Measurements from ENCODE around the gene ARG2. TPM values are rescaled to one million over a fixed set of nuclear protein-coding genes. Genes with fewer than 3 reads are reported as not detected.

Gene ARG2
- total RNA-seq, 2 experiments from 2014 or later: 1.6 to 2.3 TPM

GRCh38 chr14:67641480-67641879 lies 21.8 kb downstream of the ARG2 start:
- peaks cover 14% of the 10 kb centered on the region for H3K36me3 Mint-ChIP-seq (ENCODE audit: low read depth)
- no peak overlapping the region for H3K27ac Mint-ChIP-seq
- DNase-seq (no peak), ATAC-seq (no peak)
- CTCF ChIA-PET: interaction anchor here (1.0 to 4.5 kb wide), 4 partner anchors 11 to 62 kb away, joined by 3 to 18 read pairs (median 10); no protein-coding TSS in a partner anchor
- H3K27me3 Mint-ChIP-seq (ENCODE audit: low read depth): no peaks in the 10 kb centered on the region
- POLR2A ChIA-PET: no interaction called here
- H3K9me3 Mint-ChIP-seq (ENCODE audit: insufficient read depth): no peaks in the 10 kb centered on the region
- no peak overlapping the region for H3K4me3 Mint-ChIP-seq
- peaks cover 8% of the 10 kb centered on the region for H3K4me1 Mint-ChIP-seq (ENCODE audit: low read depth)

DNA sequence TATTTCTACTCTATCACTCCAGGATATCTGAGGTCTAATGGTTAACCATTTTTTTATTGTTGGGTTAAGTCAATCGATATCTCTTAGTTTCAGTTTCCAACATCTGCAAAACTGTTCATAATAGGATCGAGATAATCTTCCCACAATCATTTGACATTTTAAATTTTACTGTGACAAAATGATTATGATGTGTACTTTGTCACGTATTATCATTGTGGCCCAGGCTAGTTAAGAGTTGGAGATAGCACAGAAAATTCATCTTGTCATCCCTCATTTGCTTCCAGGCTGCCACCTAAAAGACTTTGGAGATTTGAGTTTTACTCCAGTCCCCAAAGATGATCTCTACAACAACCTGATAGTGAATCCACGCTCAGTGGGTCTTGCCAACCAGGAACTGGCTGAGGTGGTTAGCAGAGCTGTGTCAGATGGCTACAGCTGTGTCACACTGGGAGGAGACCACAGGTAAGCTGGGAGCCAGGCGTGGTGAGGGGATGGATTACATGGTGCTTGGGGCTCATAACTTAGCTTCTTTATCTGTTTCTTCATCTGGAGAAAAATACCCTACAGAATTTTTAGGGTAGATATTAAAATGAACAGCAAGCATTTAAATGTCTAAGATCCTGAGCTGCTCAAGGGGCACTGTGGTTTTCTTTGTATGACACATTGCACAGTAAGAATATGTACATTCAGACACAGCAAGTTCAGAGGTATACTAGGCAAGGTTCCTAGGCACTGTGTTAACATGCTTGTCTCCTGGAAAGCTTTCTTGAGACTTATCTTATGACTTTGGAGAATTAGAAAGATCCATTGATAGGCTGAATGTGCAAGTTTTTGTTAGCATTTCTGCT lies 22.4 kb downstream of the ARG2 start:
- ChIA-PET POLR2A (no interaction called here), CTCF (interaction anchor here (0.7 to 4.5 kb wide), 5 partner anchors 10 to 62 kb away, joined by 3 to 18 read pairs (median 5); partner anchors contain the start of gene PIGH)
- DNase-seq (no peak), ATAC-seq (peak; percentile 64)
- Mint-ChIP-seq H3K9me3 (ENCODE audit: insufficient read depth) (no peaks in the 10 kb centered on the region), H3K4me3 (no peak overlapping the region), H3K27me3 (ENCODE audit: low read depth) (no peaks in the 10 kb centered on the region), H3K27ac (no peak overlapping the region), H3K36me3 (ENCODE audit: low read depth) (peaks cover 18% of the 10 kb centered on the region), H3K4me1 (ENCODE audit: low read depth) (peaks cover 8% of the 10 kb centered on the region)

GRCh38 chr14:67643713-67644112 lies 24.0 kb downstream of the ARG2 start:
- Mint-ChIP-seq H3K36me3 (ENCODE audit: low read depth) (peaks cover 18% of the 10 kb centered on the region), H3K27me3 (ENCODE audit: low read depth) (no peaks in the 10 kb centered on the region), H3K9me3 (ENCODE audit: insufficient read depth) (no peaks in the 10 kb centered on the region), H3K27ac (no peak overlapping the region), H3K4me1 (ENCODE audit: low read depth) (peaks cover 8% of the 10 kb centered on the region), H3K4me3 (no peak overlapping the region)
- POLR2A ChIA-PET: no interaction called here
- no peak for DNase-seq
- ATAC-seq: no peak
- CTCF ChIA-PET: interaction anchor here (1.3 to 4.5 kb wide), 5 partner anchors 22 to 60 kb away, joined by 3 to 18 read pairs (median 5); no protein-coding TSS in a partner anchor

- Mint-ChIP-seq H3K27me3 (ENCODE audit: low read depth) (no peaks in the 10 kb centered on the region), H3K36me3 (ENCODE audit: low read depth) (peaks cover 18% of the 10 kb centered on the region), H3K4me1 (ENCODE audit: low read depth) (peaks cover 8% of the 10 kb centered on the region), H3K27ac (no peak overlapping the region), H3K9me3 (ENCODE audit: insufficient read depth) (no peaks in the 10 kb centered on the region), H3K4me3 (no peak overlapping the region)
- ATAC-seq (no peak), DNase-seq (no peak)
- ChIA-PET POLR2A (interaction anchor here (0.9 kb wide), 1 partner anchor 50 kb away, joined by 4 read pairs; no protein-coding TSS in a partner anchor), CTCF (interaction anchor here (1.3 to 4.5 kb wide), 5 partner anchors 21 to 59 kb away, joined by 3 to 18 read pairs (median 5); no protein-coding TSS in a partner anchor)
Observed at GRCh38 chr14:67644428-67644827, 24.7 kb downstream of the ARG2 start.

DNA sequence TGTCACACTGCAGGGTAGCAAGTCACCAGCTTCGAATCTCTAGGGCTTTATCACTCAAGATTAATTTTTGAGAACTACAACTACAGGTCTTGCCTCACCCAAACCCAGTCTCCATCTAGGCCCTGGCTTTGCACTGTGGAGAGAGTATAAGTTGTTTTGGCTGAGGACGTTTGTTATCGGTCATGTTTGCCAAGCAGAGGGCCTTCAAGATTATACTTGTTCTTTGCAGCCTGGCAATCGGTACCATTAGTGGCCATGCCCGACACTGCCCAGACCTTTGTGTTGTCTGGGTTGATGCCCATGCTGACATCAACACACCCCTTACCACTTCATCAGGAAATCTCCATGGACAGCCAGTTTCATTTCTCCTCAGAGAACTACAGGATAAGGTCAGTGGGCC lies 25.7 kb downstream of the ARG2 start:
- Mint-ChIP-seq H3K27ac (no peak overlapping the region), H3K9me3 (ENCODE audit: insufficient read depth) (no peaks in the 10 kb centered on the region), H3K4me3 (no peak overlapping the region), H3K27me3 (ENCODE audit: low read depth) (no peaks in the 10 kb centered on the region), H3K36me3 (ENCODE audit: low read depth) (peaks cover 24% of the 10 kb centered on the region), H3K4me1 (ENCODE audit: low read depth) (peaks cover 8% of the 10 kb centered on the region)
- ATAC-seq: no peak
- POLR2A ChIA-PET: no interaction called here
- DNase-seq: no peak
- CTCF ChIA-PET: no interaction called here

DNA sequence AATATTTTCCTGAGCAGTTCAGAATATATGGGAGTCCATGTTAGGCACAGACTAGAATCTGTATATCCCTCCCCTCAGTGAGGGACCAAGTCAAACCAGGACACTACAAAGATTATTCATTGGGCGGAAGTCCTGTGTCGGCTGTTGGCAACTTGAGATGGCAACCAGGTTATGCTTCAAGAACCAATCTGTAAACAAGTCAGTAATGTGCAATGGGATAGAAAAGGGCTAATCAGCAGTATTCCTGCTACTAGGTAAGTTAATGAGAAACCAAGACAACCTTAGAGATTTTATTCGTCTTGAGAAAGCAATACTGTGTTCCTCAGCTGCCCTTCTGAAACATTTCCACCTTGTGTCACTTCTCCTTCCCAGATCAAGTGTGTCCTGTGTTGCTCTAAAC lies 26.4 kb downstream of the ARG2 start:
- ATAC-seq (no peak), DNase-seq (no peak)
- H3K27ac Mint-ChIP-seq: no peak overlapping the region
- no peaks in the 10 kb centered on the region for H3K9me3 Mint-ChIP-seq (ENCODE audit: insufficient read depth)
- H3K4me3 Mint-ChIP-seq: no peak overlapping the region
- ChIA-PET POLR2A (no interaction called here), CTCF (no interaction called here)
- no peaks in the 10 kb centered on the region for H3K27me3 Mint-ChIP-seq (ENCODE audit: low read depth)
- peaks cover 31% of the 10 kb centered on the region for H3K36me3 Mint-ChIP-seq (ENCODE audit: low read depth)
- peaks cover 8% of the 10 kb centered on the region for H3K4me1 Mint-ChIP-seq (ENCODE audit: low read depth)

DNA sequence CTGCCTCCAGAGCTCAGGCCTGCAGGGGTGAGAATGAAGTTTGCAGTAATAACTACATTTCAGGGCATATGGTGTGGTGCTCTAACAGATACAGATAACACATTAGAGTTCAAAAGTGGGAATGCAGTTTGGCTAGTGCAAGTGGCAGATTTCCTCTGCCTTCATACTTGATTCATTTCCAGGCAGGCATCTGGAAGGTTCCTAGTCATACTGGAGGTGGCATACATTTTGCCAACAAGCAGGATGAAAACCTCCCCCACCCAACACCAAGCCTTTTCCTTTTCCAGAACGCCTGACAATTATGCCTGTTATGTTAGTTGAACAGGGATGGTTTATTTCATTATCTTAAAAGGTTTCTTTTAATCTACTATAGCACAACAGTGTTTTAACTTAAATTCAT lies 30.4 kb downstream of the ARG2 start:
- ATAC-seq: no peak
- POLR2A ChIA-PET: no interaction called here
- Mint-ChIP-seq H3K36me3 (ENCODE audit: low read depth) (peaks cover 38% of the 10 kb centered on the region), H3K27ac (no peak overlapping the region), H3K4me1 (ENCODE audit: low read depth) (no peaks in the 10 kb centered on the region), H3K9me3 (ENCODE audit: insufficient read depth) (no peaks in the 10 kb centered on the region), H3K4me3 (no peak overlapping the region), H3K27me3 (ENCODE audit: low read depth) (no peaks in the 10 kb centered on the region)
- no peak for DNase-seq
- CTCF ChIA-PET: interaction anchor here (1.7 kb wide), 1 partner anchor 54 kb away, joined by 4 read pairs; no protein-coding TSS in a partner anchor

GRCh38 chr14:67650694-67651093 lies 31.0 kb downstream of the ARG2 start:
- ChIA-PET CTCF (interaction anchor here (1.3 to 2.5 kb wide), 3 partner anchors 16 to 54 kb away, joined by 4 to 9 read pairs (median 4); partner anchors contain the start of gene VTI1B), POLR2A (no interaction called here)
- ATAC-seq: no peak
- H3K4me3 Mint-ChIP-seq: no peak overlapping the region
- no peaks in the 10 kb centered on the region for H3K27me3 Mint-ChIP-seq (ENCODE audit: low read depth)
- no peak for DNase-seq
- H3K4me1 Mint-ChIP-seq (ENCODE audit: low read depth): no peaks in the 10 kb centered on the region
- no peaks in the 10 kb centered on the region for H3K9me3 Mint-ChIP-seq (ENCODE audit: insufficient read depth)
- H3K27ac Mint-ChIP-seq: no peak overlapping the region
- peaks cover 40% of the 10 kb centered on the region for H3K36me3 Mint-ChIP-seq (ENCODE audit: low read depth)

GRCh38 chr14:67652189-67652588 lies 32.5 kb downstream of the ARG2 start:
- H3K36me3 Mint-ChIP-seq (ENCODE audit: low read depth): peaks cover 35% of the 10 kb centered on the region
- no peaks in the 10 kb centered on the region for H3K9me3 Mint-ChIP-seq (ENCODE audit: insufficient read depth)
- H3K27me3 Mint-ChIP-seq (ENCODE audit: low read depth): no peaks in the 10 kb centered on the region
- DNase-seq (no peak), ATAC-seq (no peak)
- H3K4me3 Mint-ChIP-seq: no peak overlapping the region
- ChIA-PET CTCF (interaction anchor here (1.2 to 2.5 kb wide), 4 partner anchors 10 to 186 kb away, joined by 3 to 9 read pairs (median 4); partner anchors contain the start of gene VTI1B), POLR2A (interaction anchor here (0.6 kb wide), 1 partner anchor 164 kb away, joined by 3 read pairs; the partner anchor contains the start of gene ZFYVE26)
- H3K27ac Mint-ChIP-seq: no peak overlapping the region
- H3K4me1 Mint-ChIP-seq (ENCODE audit: low read depth): no peaks in the 10 kb centered on the region

DNA sequence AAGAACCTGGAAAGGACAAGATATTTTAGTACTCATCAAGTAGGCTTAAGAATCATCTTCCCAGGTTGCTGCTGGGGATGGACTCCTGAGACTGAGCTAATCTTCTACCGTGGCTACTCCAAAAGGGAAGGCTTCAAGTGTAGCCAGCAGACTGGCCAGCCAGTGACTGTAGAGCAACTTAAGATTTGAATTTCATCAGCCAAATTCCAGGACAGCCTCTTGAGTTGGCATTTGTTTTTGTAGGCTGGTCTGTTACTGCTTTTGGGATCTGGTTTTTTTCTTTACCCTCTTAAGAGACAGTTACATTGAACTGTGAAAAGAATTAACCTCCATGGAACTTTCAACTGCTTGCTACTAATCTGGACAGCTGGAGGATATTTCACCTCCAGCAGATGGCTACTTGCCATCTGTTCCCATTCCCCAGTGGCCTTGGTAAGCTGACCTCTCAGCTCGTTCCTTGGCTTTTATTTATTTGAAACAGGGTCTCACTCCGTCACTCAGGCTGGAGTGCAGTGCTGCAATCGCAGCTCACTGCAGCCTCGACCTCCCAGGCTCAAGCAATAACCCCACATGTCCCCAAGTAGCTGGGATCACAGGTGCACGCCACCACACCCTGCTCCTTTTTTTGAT lies 34.0 kb downstream of the ARG2 start:
- H3K36me3 Mint-ChIP-seq (ENCODE audit: low read depth): peaks cover 43% of the 10 kb centered on the region
- ChIA-PET POLR2A (no interaction called here), CTCF (interaction anchor here (0.7 to 2.0 kb wide), 8 partner anchors 10 to 226 kb away, joined by 3 to 11 read pairs (median 4); partner anchors contain the start of genes ARG2 and PIGH)
- no peak overlapping the region for H3K27ac Mint-ChIP-seq
- no peaks in the 10 kb centered on the region for H3K4me1 Mint-ChIP-seq (ENCODE audit: low read depth)
- ATAC-seq: no peak
- DNase-seq: no peak
- no peaks in the 10 kb centered on the region for H3K27me3 Mint-ChIP-seq (ENCODE audit: low read depth)
- no peaks in the 10 kb centered on the region for H3K9me3 Mint-ChIP-seq (ENCODE audit: insufficient read depth)
- H3K4me3 Mint-ChIP-seq: no peak overlapping the region

GRCh38 chr14:67663633-67664032 lies 43.9 kb downstream of the ARG2 start:
- ChIA-PET POLR2A (no interaction called here), CTCF (interaction anchor here (1.0 to 7.7 kb wide), 8 partner anchors 9 to 236 kb away, joined by 3 to 143 read pairs (median 4); partner anchors contain the start of gene ARG2)
- H3K27ac Mint-ChIP-seq: no peak overlapping the region
- H3K27me3 Mint-ChIP-seq (ENCODE audit: low read depth): no peaks in the 10 kb centered on the region
- ATAC-seq (no peak), DNase-seq (no peak)
- H3K36me3 Mint-ChIP-seq (ENCODE audit: low read depth): peaks cover 7% of the 10 kb centered on the region
- no peaks in the 10 kb centered on the region for H3K9me3 Mint-ChIP-seq (ENCODE audit: insufficient read depth)
- no peak overlapping the region for H3K4me3 Mint-ChIP-seq
- H3K4me1 Mint-ChIP-seq (ENCODE audit: low read depth): peaks cover 29% of the 10 kb centered on the region

GRCh38 chr14:67665868-67666267 lies 46.1 kb downstream of the ARG2 start:
- DNase-seq: no peak
- ATAC-seq: no peak
- ChIA-PET POLR2A (no interaction called here), CTCF (interaction anchor here (0.7 to 7.7 kb wide), 13 partner anchors 10 to 306 kb away, joined by 3 to 143 read pairs (median 7); partner anchors contain the start of genes ARG2, ATP6V1D, EIF2S1 and PIGH)
- Mint-ChIP-seq H3K27ac (peak overlapping the region; percentile 11), H3K36me3 (ENCODE audit: low read depth) (peaks cover 4% of the 10 kb centered on the region), H3K9me3 (ENCODE audit: insufficient read depth) (no peaks in the 10 kb centered on the region), H3K4me3 (no peak overlapping the region), H3K4me1 (ENCODE audit: low read depth) (peaks cover 30% of the 10 kb centered on the region), H3K27me3 (ENCODE audit: low read depth) (no peaks in the 10 kb centered on the region)

Data from activated CD8-positive, alpha-beta T cell treated with anti-CD3 and anti-CD28 coated beads, Interleukin-2, amount 10 ng/mL, durations not matched to agents 7 days and 5 days (primary cell).